Measurements from ENCODE around the gene FANCC. TPM values are rescaled to one million over a fixed set of nuclear protein-coding genes. Genes with fewer than 3 reads are reported as not detected.

Gene FANCC
- polyA plus RNA-seq, 1 of the 3 experiments (the other 2 are of a cell fraction) = 3.5 TPM

DNA sequence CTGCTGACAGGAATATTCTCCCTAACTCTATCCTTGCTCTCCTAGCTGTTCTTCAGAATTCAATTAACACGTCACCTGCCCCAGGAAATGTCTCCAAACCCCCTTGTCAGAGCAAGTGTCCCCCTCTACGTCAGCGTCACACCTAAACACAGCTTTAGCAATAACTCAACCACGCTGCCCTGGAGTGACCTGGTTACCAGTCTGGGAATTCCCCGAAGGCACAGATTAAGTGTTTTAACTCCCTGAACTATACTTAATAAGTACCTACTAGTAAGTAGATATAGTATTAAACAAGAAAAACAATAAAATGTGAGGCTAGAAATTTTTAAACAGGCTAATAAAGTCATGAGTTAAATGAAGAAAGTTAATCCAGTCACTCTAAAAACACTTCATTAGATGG lies 78.4 kb downstream of the FANCC start:
- no peak overlapping the region for H3K4me3 ChIP-seq (ENCODE audit: low read depth in 2 of 2, low read length in 1 of 2)
- no peaks in the 10 kb centered on the region for H4K20me1 ChIP-seq (ENCODE audit: insufficient read depth)
- H3K27me3 ChIP-seq (ENCODE audit: insufficient read depth) = no peaks in the 10 kb centered on the region
- ChIA-PET CTCF (no interaction called here), POLR2A (no interaction called here)
- DNase-seq = no peak
- H3F3A ChIP-seq (replicated peaks; ENCODE audit: insufficient read depth) = no peaks in the 10 kb centered on the region
- no peaks in the 10 kb centered on the region for H3K36me3 ChIP-seq (replicated peaks in 1 of 2; ENCODE audit: control insufficient read depth in 1 of 2, insufficient read depth in 2 of 2, low read length in 1 of 2)
- H3K9me2 ChIP-seq = no peaks in the 10 kb centered on the region
- TF ChIP-seq, protein P1, sequence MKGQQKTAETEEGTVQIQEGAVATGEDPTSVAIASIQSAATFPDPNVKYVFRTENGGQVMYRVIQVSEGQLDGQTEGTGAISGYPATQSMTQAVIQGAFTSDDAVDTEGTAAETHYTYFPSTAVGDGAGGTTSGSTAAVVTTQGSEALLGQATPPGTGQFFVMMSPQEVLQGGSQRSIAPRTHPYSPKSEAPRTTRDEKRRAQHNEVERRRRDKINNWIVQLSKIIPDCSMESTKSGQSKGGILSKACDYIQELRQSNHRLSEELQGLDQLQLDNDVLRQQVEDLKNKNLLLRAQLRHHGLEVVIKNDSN (IDR thresholded peaks at IDR 0.05; ENCODE audit: borderline replicate concordance, low read depth) = no peak
- TF ChIP-seq FOXM1 (IDR thresholded peaks at IDR 0.05; ENCODE audit: low read depth) (no peak), TCF12 (IDR thresholded peaks at IDR 0.05) (no peak), FOSL2 (IDR thresholded peaks at IDR 0.05; ENCODE audit: borderline replicate concordance, low read depth) (no peak), NRF1 (IDR thresholded peaks at IDR 0.05; ENCODE audit: low read depth, low read length) (no peak), MXI1 (IDR thresholded peaks at IDR 0.05; ENCODE audit: low read depth, low read length) (no peak), NFIC (IDR thresholded peaks at IDR 0.05; ENCODE audit: borderline replicate concordance) (no peak), POLR2AphosphoS5 (IDR thresholded peaks at IDR 0.05; ENCODE audit: low read depth, low read length) (no peak), EP300 (IDR thresholded peaks at IDR 0.05; ENCODE audit: borderline replicate concordance in 1 of 2, low read depth in 1 of 2, low read length in 1 of 2) (no peak), GATA2 (CRISPR knock-in tag; IDR thresholded peaks at IDR 0.05) (no peak), RCOR1 (IDR thresholded peaks at IDR 0.05; ENCODE audit: low read length) (no peak)
- TF ChIP-seq, protein P2, sequence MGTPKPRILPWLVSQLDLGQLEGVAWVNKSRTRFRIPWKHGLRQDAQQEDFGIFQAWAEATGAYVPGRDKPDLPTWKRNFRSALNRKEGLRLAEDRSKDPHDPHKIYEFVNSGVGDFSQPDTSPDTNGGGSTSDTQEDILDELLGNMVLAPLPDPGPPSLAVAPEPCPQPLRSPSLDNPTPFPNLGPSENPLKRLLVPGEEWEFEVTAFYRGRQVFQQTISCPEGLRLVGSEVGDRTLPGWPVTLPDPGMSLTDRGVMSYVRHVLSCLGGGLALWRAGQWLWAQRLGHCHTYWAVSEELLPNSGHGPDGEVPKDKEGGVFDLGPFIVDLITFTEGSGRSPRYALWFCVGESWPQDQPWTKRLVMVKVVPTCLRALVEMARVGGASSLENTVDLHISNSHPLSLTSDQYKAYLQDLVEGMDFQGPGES (IDR thresholded peaks at IDR 0.05; ENCODE audit: low read depth, low read length) = no peak
- TF ChIP-seq, protein P3, sequence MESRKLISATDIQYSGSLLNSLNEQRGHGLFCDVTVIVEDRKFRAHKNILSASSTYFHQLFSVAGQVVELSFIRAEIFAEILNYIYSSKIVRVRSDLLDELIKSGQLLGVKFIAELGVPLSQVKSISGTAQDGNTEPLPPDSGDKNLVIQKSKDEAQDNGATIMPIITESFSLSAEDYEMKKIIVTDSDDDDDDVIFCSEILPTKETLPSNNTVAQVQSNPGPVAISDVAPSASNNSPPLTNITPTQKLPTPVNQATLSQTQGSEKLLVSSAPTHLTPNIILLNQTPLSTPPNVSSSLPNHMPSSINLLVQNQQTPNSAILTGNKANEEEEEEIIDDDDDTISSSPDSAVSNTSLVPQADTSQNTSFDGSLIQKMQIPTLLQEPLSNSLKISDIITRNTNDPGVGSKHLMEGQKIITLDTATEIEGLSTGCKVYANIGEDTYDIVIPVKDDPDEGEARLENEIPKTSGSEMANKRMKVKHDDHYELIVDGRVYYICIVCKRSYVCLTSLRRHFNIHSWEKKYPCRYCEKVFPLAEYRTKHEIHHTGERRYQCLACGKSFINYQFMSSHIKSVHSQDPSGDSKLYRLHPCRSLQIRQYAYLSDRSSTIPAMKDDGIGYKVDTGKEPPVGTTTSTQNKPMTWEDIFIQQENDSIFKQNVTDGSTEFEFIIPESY (IDR thresholded peaks at IDR 0.05; ENCODE audit: borderline replicate concordance, low read depth) = no peak
- TF ChIP-seq, protein P4, sequence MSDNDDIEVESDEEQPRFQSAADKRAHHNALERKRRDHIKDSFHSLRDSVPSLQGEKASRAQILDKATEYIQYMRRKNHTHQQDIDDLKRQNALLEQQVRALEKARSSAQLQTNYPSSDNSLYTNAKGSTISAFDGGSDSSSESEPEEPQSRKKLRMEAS (IDR thresholded peaks at IDR 0.05; ENCODE audit: low read depth) = no peak
- 97% methylated on average over 5 of the region's 5 CpGs for WGBS (ENCODE audit: low lambda C conversion rate)
- peaks cover 0 to 3% of the 10 kb centered on the region in 2 experiments; a peak in 1 of 4 replicates for H3K4me1 ChIP-seq (ENCODE audit: control insufficient read depth in 1 of 2, insufficient read depth in 2 of 2, low read depth in 1 of 2, low read length in 1 of 2)
- H3K9ac ChIP-seq = no peak overlapping the region
- H3K4me2 ChIP-seq = no peak overlapping the region
- H3K27ac ChIP-seq (ENCODE audit: low read depth in 2 of 2, low read length in 1 of 2) = no peak overlapping the region
- no peaks in the 10 kb centered on the region for H3K9me3 ChIP-seq
- no peaks in the 10 kb centered on the region for H3K79me2 ChIP-seq (ENCODE audit: insufficient read depth)
- H2AFZ ChIP-seq (ENCODE audit: low read depth) = no peak overlapping the region

DNA sequence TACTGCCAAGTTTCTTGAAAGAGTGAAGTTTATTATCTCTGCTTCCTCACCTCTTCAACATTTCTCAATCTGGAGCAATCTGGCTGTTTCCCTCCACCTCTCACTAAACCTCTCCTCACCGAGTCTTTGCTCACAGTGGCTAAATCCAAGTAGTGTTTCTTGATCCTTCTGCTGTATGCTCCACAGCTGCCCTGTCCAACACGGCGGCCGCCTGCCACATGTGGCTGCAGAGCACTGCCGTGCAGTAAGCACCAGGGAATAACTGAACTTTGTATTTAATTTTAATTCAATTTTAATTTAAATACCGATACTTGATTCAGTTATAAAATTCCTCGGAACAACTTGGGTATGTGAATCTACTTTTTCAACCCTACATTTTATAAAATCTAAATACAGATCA lies 80.2 kb downstream of the FANCC start:
- Histone ChIP-seq H2AFZ (ENCODE audit: low read depth) (no peak overlapping the region), H4K20me1 (ENCODE audit: insufficient read depth) (no peaks in the 10 kb centered on the region), H3K27ac (ENCODE audit: low read depth in 2 of 2, low read length in 1 of 2) (no peak overlapping the region), H3K4me2 (no peak overlapping the region), H3K4me3 (ENCODE audit: low read depth in 2 of 2, low read length in 1 of 2) (no peak overlapping the region), H3F3A (replicated peaks; ENCODE audit: insufficient read depth) (no peaks in the 10 kb centered on the region), H3K9ac (no peak overlapping the region), H3K9me3 (no peaks in the 10 kb centered on the region), H3K36me3 (replicated peaks in 1 of 2; ENCODE audit: control insufficient read depth in 1 of 2, insufficient read depth in 2 of 2, low read length in 1 of 2) (no peaks in the 10 kb centered on the region), H3K27me3 (ENCODE audit: insufficient read depth) (no peaks in the 10 kb centered on the region), H3K4me1 (ENCODE audit: control insufficient read depth in 1 of 2, insufficient read depth in 2 of 2, low read depth in 1 of 2, low read length in 1 of 2) (no peaks in the 10 kb centered on the region; a peak in 1 of 4 replicates), H3K79me2 (ENCODE audit: insufficient read depth) (no peaks in the 10 kb centered on the region), H3K9me2 (no peaks in the 10 kb centered on the region)
- TF ChIP-seq FOXJ3 (CRISPR knock-in tag; IDR thresholded peaks at IDR 0.05) (no peak), RAD21 (IDR thresholded peaks at IDR 0.05; ENCODE audit: low read length) (no peak), NRF1 (IDR thresholded peaks at IDR 0.05; ENCODE audit: low read depth, low read length) (no peak), SIN3A (IDR thresholded peaks at IDR 0.05; ENCODE audit: borderline replicate concordance, low read depth, low read length) (no peak), RXRA (IDR thresholded peaks at IDR 0.05; ENCODE audit: borderline replicate concordance, low read depth) (no peak), POLR2AphosphoS5 (IDR thresholded peaks at IDR 0.05; ENCODE audit: low read depth, low read length) (no peak), FOXM1 (IDR thresholded peaks at IDR 0.05; ENCODE audit: low read depth) (no peak), MXI1 (IDR thresholded peaks at IDR 0.05; ENCODE audit: low read depth, low read length) (no peak), EP300 (IDR thresholded peaks at IDR 0.05; ENCODE audit: borderline replicate concordance in 1 of 2, low read depth in 1 of 2, low read length in 1 of 2) (no peak), SMC3 (IDR thresholded peaks at IDR 0.05; ENCODE audit: low read depth, low read length) (no peak), TCF12 (IDR thresholded peaks at IDR 0.05) (no peak), GATA2 (CRISPR knock-in tag; IDR thresholded peaks at IDR 0.05) (no peak), CHD2 (IDR thresholded peaks at IDR 0.05; ENCODE audit: low read length, partially characterized antibody) (no peak), RFX5 (IDR thresholded peaks at IDR 0.05; ENCODE audit: low read length) (no peak), GABPA (IDR thresholded peaks at IDR 0.05; ENCODE audit: low read depth) (no peak)
- TF ChIP-seq, protein P5, sequence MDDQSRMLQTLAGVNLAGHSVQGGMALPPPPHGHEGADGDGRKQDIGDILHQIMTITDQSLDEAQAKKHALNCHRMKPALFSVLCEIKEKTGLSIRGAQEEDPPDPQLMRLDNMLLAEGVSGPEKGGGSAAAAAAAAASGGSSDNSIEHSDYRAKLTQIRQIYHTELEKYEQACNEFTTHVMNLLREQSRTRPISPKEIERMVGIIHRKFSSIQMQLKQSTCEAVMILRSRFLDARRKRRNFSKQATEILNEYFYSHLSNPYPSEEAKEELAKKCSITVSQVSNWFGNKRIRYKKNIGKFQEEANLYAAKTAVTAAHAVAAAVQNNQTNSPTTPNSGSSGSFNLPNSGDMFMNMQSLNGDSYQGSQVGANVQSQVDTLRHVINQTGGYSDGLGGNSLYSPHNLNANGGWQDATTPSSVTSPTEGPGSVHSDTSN (IDR thresholded peaks at IDR 0.05) = no peak
- POLR2A ChIA-PET = no interaction called here
- CTCF ChIA-PET = no interaction called here
- 96% methylated on average over 7 of the region's 7 CpGs for WGBS (ENCODE audit: low lambda C conversion rate)
- no peak for DNase-seq
